Loucy (cell line): Measurements from ENCODE around the gene GIGYF2.
"Not testable (repeated sequence)": the region's sequence is repeated elsewhere in the genome, so short reads cannot be mapped to it uniquely, and the experiment has no call there.

Source experiments
- H2AFZ ChIP-seq: fragments of 200-600 bp; sonication (generic); 2 replicates; pipeline ENCODE4 v1.6.0; 2016; ENCODE audit warnings: antibody characterized with exemption, mild to moderate bottlenecking, low read length, moderate library complexity
- H3F3A ChIP-seq: fragments of 200-600 bp; 2 replicates; pipeline ENCODE4 v1.6.0; 2016; ENCODE audit warnings: antibody characterized with exemption, low read depth, mild to moderate bottlenecking
- H3K27me3 ChIP-seq: fragments of 200-600 bp; sonication (generic); 2 replicates; pipeline ENCODE4 v1.6.1; 2014; ENCODE audit warnings: low read length, mild to moderate bottlenecking; ENCODE audit not compliant: insufficient read depth, poor library complexity, severe bottlenecking
- H3K36me3 ChIP-seq: fragments of 200-600 bp; sonication (generic); 2 replicates; pipeline ENCODE4 v1.6.1; 2016; ENCODE audit warnings: low read length; ENCODE audit not compliant: insufficient read depth
- H3K4me1 ChIP-seq: fragments of 200-600 bp; sonication (generic); 2 replicates; pipeline ENCODE4 v1.5.1; 2014; ENCODE audit warnings: low read length, mild to moderate bottlenecking; ENCODE audit not compliant: insufficient read depth, poor library complexity, severe bottlenecking
- H3K4me2 ChIP-seq: fragments of 200-600 bp; sonication (generic); 2 replicates; pipeline ENCODE4 v1.6.0; 2014; ENCODE audit warnings: antibody characterized with exemption, low read length, low read depth, mild to moderate bottlenecking; ENCODE audit not compliant: poor library complexity, severe bottlenecking
- H3K4me3 ChIP-seq: fragments of 200-600 bp; sonication (generic); 2 replicates; pipeline ENCODE4 v1.5.1; 2014; ENCODE audit warnings: low read length, mild to moderate bottlenecking, mixed read lengths; ENCODE audit not compliant: poor library complexity, severe bottlenecking
- H3K79me2 ChIP-seq: fragments of 200-600 bp; sonication (generic); 2 replicates; pipeline ENCODE4 v1.6.1; 2014; ENCODE audit warnings: low read length; ENCODE audit not compliant: insufficient read depth
- H3K9ac ChIP-seq: fragments of 200-600 bp; sonication (generic); 2 replicates; pipeline ENCODE4 v1.6.0; 2014; ENCODE audit warnings: mild to moderate bottlenecking, low read depth, low read length, moderate library complexity; ENCODE audit not compliant: poor library complexity, severe bottlenecking
- H3K9me2 ChIP-seq: fragments of 200-600 bp; sonication (generic); replicated peaks from 2 replicates; pipeline ENCODE4 v1.6.1; 2016; ENCODE audit warnings: low read depth, low read length, mixed read lengths
- H3K9me3 ChIP-seq: fragments of 200-600 bp; sonication (generic); 2 replicates; pipeline ENCODE4 v1.6.1; 2014; ENCODE audit warnings: mild to moderate bottlenecking, antibody characterized with exemption, low read length, low read depth; ENCODE audit not compliant: insufficient read depth
- H4K20me1 ChIP-seq: fragments of 200-600 bp; sonication (generic); 2 replicates; pipeline ENCODE4 v1.6.0; 2014; ENCODE audit warnings: antibody characterized with exemption, low read length, mild to moderate bottlenecking; ENCODE audit not compliant: insufficient read depth, poor library complexity, severe bottlenecking
- EZH2phosphoT487 ChIP-seq: fragments of 200-600 bp; IDR thresholded peaks from 2 replicates; pipeline ENCODE4 v1.6.1; 2018; ENCODE audit warnings: antibody characterized with exemption, mild to moderate bottlenecking, moderate library complexity, borderline replicate concordance
- TF ChIP-seq, protein P1 (sequence below): fragments of 200-600 bp; sonication (generic); conservative IDR thresholded peaks from 2 replicates; pipeline ENCODE4 v1.5.1; 2014; ENCODE audit warnings: mild to moderate bottlenecking, antibody characterized with exemption, low read length

The GIGYF2 gene

GRCh38 chr2:232901736-232902578, 204.8 kb downstream of the GIGYF2 start:
- H2AFZ ChIP-seq: no peak overlapping the region
- H3K9ac ChIP-seq: no peak overlapping the region
- H3K79me2 ChIP-seq: no peaks in the 10 kb centered on the region

GRCh38 chr2:232903989-232904388, 206.9 kb downstream of the GIGYF2 start:
- Histone ChIP-seq H3K4me1 (no peaks in the 10 kb centered on the region), H2AFZ (no peak overlapping the region), H4K20me1 (no peaks in the 10 kb centered on the region), H3F3A (no peaks in the 10 kb centered on the region), H3K4me3 (no peak overlapping the region), H3K36me3 (no peaks in the 10 kb centered on the region), H3K9ac (no peak overlapping the region), H3K79me2 (no peaks in the 10 kb centered on the region), H3K27me3 (no peaks in the 10 kb centered on the region), H3K4me2 (no peak overlapping the region), H3K9me3 (no peaks in the 10 kb centered on the region), H3K9me2 (no peaks in the 10 kb centered on the region)
- no peak for TF ChIP-seq EZH2phosphoT487
- TF ChIP-seq, protein P1, sequence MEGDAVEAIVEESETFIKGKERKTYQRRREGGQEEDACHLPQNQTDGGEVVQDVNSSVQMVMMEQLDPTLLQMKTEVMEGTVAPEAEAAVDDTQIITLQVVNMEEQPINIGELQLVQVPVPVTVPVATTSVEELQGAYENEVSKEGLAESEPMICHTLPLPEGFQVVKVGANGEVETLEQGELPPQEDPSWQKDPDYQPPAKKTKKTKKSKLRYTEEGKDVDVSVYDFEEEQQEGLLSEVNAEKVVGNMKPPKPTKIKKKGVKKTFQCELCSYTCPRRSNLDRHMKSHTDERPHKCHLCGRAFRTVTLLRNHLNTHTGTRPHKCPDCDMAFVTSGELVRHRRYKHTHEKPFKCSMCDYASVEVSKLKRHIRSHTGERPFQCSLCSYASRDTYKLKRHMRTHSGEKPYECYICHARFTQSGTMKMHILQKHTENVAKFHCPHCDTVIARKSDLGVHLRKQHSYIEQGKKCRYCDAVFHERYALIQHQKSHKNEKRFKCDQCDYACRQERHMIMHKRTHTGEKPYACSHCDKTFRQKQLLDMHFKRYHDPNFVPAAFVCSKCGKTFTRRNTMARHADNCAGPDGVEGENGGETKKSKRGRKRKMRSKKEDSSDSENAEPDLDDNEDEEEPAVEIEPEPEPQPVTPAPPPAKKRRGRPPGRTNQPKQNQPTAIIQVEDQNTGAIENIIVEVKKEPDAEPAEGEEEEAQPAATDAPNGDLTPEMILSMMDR: no peak

More at GRCh38 chr2:232901736-232902578, 204.8 kb downstream of the GIGYF2 start:
- TF ChIP-seq, protein P1: no peak
- TF ChIP-seq EZH2phosphoT487: no peak
- no peak overlapping the region for H3K4me3 ChIP-seq
- H3K9me3 ChIP-seq: no peaks in the 10 kb centered on the region
- no peaks in the 10 kb centered on the region for H3F3A ChIP-seq
- H3K4me1 ChIP-seq: no peaks in the 10 kb centered on the region
- H3K36me3 ChIP-seq: no peaks in the 10 kb centered on the region
- H4K20me1 ChIP-seq: no peaks in the 10 kb centered on the region
- no peaks in the 10 kb centered on the region for H3K27me3 ChIP-seq
- no peaks in the 10 kb centered on the region for H3K9me2 ChIP-seq
- H3K4me2 ChIP-seq: no peak overlapping the region

GRCh38 chr2:232906867-232907717, 210.0 kb downstream of the GIGYF2 start:
- not testable (repeated sequence) for H3F3A ChIP-seq, H3K4me2 ChIP-seq, H3K4me3 ChIP-seq, H4K20me1 ChIP-seq, H3K36me3 ChIP-seq, H3K27me3 ChIP-seq, H2AFZ ChIP-seq, H3K79me2 ChIP-seq, H3K4me1 ChIP-seq, H3K9ac ChIP-seq, H3K9me2 ChIP-seq
- peaks cover 11% of the 10 kb centered on the region; the same call in 1 of the 2 replicates for H3K9me3 ChIP-seq

DNA sequence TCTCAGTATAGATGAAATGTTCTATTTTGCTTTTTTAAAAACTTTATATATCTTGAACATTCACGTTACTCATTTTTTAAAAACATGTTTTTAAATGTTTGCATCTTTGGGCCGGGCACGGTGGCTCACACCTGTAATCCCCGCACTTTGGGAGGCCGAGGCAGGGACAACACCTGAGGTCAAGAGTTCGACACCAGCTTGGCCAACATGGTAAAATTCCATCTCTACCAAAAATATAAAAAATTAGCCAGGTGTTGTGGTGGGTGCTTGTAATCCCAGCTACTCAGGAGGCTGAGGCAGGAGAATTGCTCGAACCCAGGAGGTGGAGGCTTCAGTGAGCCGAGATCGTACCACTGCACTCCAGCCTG, 210.6 kb downstream of the GIGYF2 start:
- not testable (repeated sequence) for H3K4me3 ChIP-seq, H3K9ac ChIP-seq, H3K36me3 ChIP-seq, H3K4me1 ChIP-seq, H2AFZ ChIP-seq, H4K20me1 ChIP-seq, H3K27me3 ChIP-seq, H3K4me2 ChIP-seq, H3F3A ChIP-seq, H3K9me2 ChIP-seq, H3K79me2 ChIP-seq
- peaks cover 16% of the 10 kb centered on the region; the same call in 1 of the 2 replicates for H3K9me3 ChIP-seq
